A549 (cell line): ENCODE measurements around the gene HOXD9.

Source experiments
- CBX2 ChIP-seq: fragments of 200-600 bp; sonication (generic); IDR thresholded peaks from 2 replicates; pipeline ENCODE4 v1.6.1; 2016; ENCODE audit warnings: low read depth, mild to moderate bottlenecking, borderline replicate concordance
- CEBPB ChIP-seq, 2 experiments: fragments of >200 bp in 1 of 2; sonication (Bioruptor Twin) in 1 of 2; formaldehyde crosslinking in 1 of 2; IDR thresholded peaks; 2 replicates each; pipeline ENCODE4 v1.6.1; 2012 to 2016
- KDM1A ChIP-seq: fragments of 200-600 bp; sonication (generic); IDR thresholded peaks from 2 replicates; pipeline ENCODE4 v1.6.1; 2016; ENCODE audit warnings: low read depth, mild to moderate bottlenecking
- NR3C1 ChIP-seq: fragments of >200 bp; sonication (Bioruptor Twin); formaldehyde crosslinking; IDR thresholded peaks from 3 replicates; pipeline ENCODE4 v1.6.1; 2017
- POLR2A ChIP-seq: IDR thresholded peaks from 2 replicates; pipeline ENCODE4 v1.6.1; 2012; ENCODE audit warnings: mild to moderate bottlenecking, low read length
- RAD21 ChIP-seq, 2 experiments: fragments of >200 bp in 1 of 2; sonication (Bioruptor Twin) in 1 of 2; formaldehyde crosslinking in 1 of 2; IDR thresholded peaks in 1 of 2; conservative IDR thresholded peaks in 1 of 2; 2 replicates in 1 of 2; 3 replicates in 1 of 2; pipeline ENCODE4 v1.6.1; 2012 to 2018; ENCODE audit warnings: inconsistent platforms in 1 of 2
- TF ChIP-seq, protein P1 (sequence below): fragments of >200 bp; sonication (Bioruptor Twin); formaldehyde crosslinking; IDR thresholded peaks from 3 replicates; pipeline ENCODE4 v1.5.1; 2016

DNA sequence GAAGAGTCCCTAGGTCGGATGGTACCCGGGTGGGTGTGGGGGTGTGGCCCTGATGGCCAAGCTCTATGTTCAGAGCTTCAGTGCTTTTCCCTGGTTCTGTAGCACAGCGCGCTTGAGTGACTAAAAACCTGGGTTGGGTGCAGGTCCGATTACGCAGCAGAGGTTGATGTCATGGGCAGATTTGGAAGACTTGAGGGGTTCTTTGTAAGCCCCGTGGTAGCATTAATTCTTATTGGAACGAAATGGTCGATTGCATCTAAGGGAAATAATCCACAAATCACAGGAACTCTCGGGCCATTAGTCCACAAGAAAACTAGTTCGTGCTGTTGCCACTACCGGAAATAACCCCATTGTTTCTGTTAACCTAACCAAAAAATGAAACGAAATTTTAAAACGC lies 16.0 kb downstream of the HOXD9 start:
- TF ChIP-seq, protein P1, sequence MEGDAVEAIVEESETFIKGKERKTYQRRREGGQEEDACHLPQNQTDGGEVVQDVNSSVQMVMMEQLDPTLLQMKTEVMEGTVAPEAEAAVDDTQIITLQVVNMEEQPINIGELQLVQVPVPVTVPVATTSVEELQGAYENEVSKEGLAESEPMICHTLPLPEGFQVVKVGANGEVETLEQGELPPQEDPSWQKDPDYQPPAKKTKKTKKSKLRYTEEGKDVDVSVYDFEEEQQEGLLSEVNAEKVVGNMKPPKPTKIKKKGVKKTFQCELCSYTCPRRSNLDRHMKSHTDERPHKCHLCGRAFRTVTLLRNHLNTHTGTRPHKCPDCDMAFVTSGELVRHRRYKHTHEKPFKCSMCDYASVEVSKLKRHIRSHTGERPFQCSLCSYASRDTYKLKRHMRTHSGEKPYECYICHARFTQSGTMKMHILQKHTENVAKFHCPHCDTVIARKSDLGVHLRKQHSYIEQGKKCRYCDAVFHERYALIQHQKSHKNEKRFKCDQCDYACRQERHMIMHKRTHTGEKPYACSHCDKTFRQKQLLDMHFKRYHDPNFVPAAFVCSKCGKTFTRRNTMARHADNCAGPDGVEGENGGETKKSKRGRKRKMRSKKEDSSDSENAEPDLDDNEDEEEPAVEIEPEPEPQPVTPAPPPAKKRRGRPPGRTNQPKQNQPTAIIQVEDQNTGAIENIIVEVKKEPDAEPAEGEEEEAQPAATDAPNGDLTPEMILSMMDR: no peak
- TF ChIP-seq NR3C1 (no peak), CEBPB (IDR thresholded peaks at IDR 0.05) (no peak), CBX2 (no peak), KDM1A (no peak), POLR2A (no peak), RAD21 (conservative IDR thresholded peaks at IDR 0.05 in 1 of 2, IDR thresholded peaks at IDR 0.05 in 1 of 2) (no peak)
